GM06990 (cell line): ENCODE results near the gene DPT.

ENCODE experiments used
- DNase-seq: peaks from one replicate; pipeline ENCODE4 v3.0.0-alpha.2; 2011; ENCODE audit not compliant: insufficient read length; ENCODE audit errors: extremely low read depth
- H3K27me3 ChIP-seq: replicated peaks from 2 replicates; pipeline ENCODE4 v1.6.0; 2011; ENCODE audit warnings: low read length; ENCODE audit not compliant: control insufficient read depth, insufficient read depth
- H3K36me3 ChIP-seq: 2 replicates; pipeline ENCODE4 v1.5.1; 2011; ENCODE audit warnings: low read length; ENCODE audit not compliant: control insufficient read depth, insufficient read depth
- H3K4me3 ChIP-seq: replicated peaks from 2 replicates; pipeline ENCODE4 v1.5.1; 2011; ENCODE audit warnings: low read depth, mild to moderate bottlenecking, control low read depth, low read length
- CTCF ChIP-seq: IDR thresholded peaks from 2 replicates; pipeline ENCODE4 v1.5.1; 2011; ENCODE audit warnings: low read length, control low read depth, mild to moderate bottlenecking, inconsistent platforms; ENCODE audit not compliant: insufficient read depth, poor library complexity, severe bottlenecking

DPT gene

GRCh38 chr1:168759077-168759476, 30.1 kb upstream of the DPT start:
- DNase-seq: no peak
- Histone ChIP-seq H3K36me3 (no peaks in the 10 kb centered on the region), H3K4me3 (no peak overlapping the region), H3K27me3 (no peaks in the 10 kb centered on the region; the same call in 1 of the 2 replicates)
- TF ChIP-seq CTCF: no peak

- TF ChIP-seq CTCF: no peak
- DNase-seq: no peak
- Histone ChIP-seq H3K4me3 (no peak overlapping the region), H3K27me3 (no peaks in the 10 kb centered on the region; the same call in 1 of the 2 replicates), H3K36me3 (no peaks in the 10 kb centered on the region)
Measured at GRCh38 chr1:168758503-168758902, 29.5 kb upstream of the DPT start.

GRCh38 chr1:168755800-168756418, 26.9 kb upstream of the DPT start:
- no peaks in the 10 kb centered on the region for H3K36me3 ChIP-seq
- no peaks in the 10 kb centered on the region; the same call in 1 of the 2 replicates for H3K27me3 ChIP-seq
- DNase-seq: no peak
- H3K4me3 ChIP-seq: no peak overlapping the region
- no peak for TF ChIP-seq CTCF

- no peak for TF ChIP-seq CTCF
- Histone ChIP-seq H3K4me3 (no peak overlapping the region), H3K27me3 (no peaks in the 10 kb centered on the region; the same call in 1 of the 2 replicates), H3K36me3 (no peaks in the 10 kb centered on the region)
- no peak for DNase-seq
Measured at GRCh38 chr1:168752171-168752832, 23.3 kb upstream of the DPT start.

- H3K4me3 ChIP-seq: no peak overlapping the region
Measured at GRCh38 chr1:168751195-168751650, 22.2 kb upstream of the DPT start.

More at GRCh38 chr1:168751195-168751650, 22.2 kb upstream of the DPT start:
- H3K27me3 ChIP-seq: no peaks in the 10 kb centered on the region; the same call in 1 of the 2 replicates
- no peaks in the 10 kb centered on the region for H3K36me3 ChIP-seq
- no peak for DNase-seq
- TF ChIP-seq CTCF: no peak
